HL-60 (cell line): Measurements from ENCODE around the gene CORIN.

Experiments
- CTCF ChIP-seq: IDR thresholded peaks from one replicate; pipeline ENCODE4 v1.5.1; 2011; ENCODE audit warnings: low read length, control low read depth, inconsistent platforms; ENCODE audit not compliant: insufficient read depth
- GABPA ChIP-seq: IDR thresholded peaks from 2 replicates; pipeline ENCODE4 v1.6.1; 2012; ENCODE audit warnings: low read depth
- POLR2AphosphoS5 ChIP-seq: IDR thresholded peaks from 2 replicates; pipeline ENCODE4 v1.6.1; 2012; ENCODE audit warnings: low read depth
- REST ChIP-seq: IDR thresholded peaks from 2 replicates; pipeline ENCODE4 v1.6.1; 2012; ENCODE audit warnings: low read depth; ENCODE audit not compliant: insufficient replicate concordance
- SPI1 ChIP-seq: IDR thresholded peaks from 2 replicates; pipeline ENCODE4 v1.6.1; 2012; ENCODE audit warnings: low read depth, mild to moderate bottlenecking, borderline replicate concordance

DNA sequence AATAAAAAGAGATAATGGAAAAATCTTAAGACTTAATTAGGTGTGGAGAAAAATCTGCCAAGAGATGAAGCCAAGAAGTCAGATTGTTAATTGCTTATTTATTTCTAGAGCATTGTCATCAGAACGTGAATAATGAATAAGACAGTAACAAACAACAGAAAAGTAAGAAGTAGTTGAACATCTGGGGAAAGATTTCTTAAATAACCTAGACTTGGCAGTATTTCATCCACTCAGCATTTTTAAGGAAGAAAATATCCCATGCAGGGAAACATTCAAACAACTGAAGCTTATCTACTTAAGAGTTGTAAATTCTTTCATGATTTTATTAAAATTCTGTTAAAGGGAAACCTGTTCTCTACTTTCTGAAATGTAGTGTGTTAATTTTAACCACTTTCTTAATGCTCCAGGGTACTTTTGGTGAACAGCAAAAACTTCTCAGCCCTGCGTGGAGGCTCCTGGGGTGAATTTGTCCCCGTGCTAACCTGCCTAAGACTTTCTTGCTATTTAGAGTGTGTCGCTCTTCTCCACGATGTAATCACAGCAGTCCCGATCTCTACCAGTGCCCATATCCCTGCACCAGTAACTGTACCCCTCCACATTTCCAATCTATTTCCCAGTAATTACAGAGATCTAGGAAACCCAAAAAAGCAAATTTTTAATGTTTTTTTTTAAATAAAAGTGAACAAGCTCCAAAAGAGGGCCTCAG lies 124.6 kb downstream of the CORIN start:
- TF ChIP-seq GABPA (no peak), CTCF (no peak), REST (no peak), POLR2AphosphoS5 (no peak), SPI1 (no peak)
